Measurements from ENCODE around the gene BOD1L1. TPM values are rescaled to one million over a fixed set of nuclear protein-coding genes. Genes with fewer than 3 reads are reported as not detected.
A peak's percentile ranks its signal among the peaks of the same experiment; 100 is the strongest.

BOD1L1 gene
- total and polyA plus RNA-seq, 2 of the 8 experiments (the other 6 are each of a cell fraction or from before 2014, with no cell fraction given): 6.8 to 39.3 TPM

DNA sequence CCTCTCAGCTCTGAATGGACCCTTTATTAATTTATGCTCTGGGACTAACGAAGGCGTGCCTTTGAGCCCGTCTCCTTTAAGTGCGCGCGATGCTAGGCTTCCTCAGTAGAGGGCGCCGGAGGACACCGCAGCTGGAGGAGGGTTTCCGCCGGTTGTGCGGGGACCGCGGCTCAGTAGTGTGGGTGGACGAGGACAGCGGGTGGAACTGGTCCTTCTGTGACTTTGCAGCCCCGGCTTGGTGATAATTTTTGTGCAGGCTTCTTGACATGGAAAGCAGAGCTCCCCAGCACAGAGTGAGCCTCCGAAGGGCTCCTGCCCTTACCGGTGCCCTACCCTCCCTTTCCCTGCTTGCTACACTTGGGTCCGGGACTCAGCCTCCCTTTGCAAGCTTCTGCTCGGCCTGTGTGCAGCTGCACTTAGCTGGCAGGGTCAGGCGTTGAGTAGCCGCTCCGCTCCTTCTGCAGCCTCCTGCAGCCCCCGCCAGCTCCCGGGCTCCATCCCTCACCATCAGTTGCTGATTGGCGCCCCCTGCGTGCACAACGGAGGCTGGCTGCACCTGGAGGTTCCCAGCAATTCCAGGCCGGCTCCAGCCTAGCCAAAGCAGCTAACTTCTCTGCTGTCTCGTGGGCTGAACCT, 26.8 kb upstream of the BOD1L1 start:
- no peak overlapping the region for H2BK120ac ChIP-seq (replicated peaks; ENCODE audit: low read depth, low read length)
- POLR2A ChIA-PET (ENCODE audit: partially characterized antibody): interaction anchor here (0.6 to 1.3 kb wide), 3 partner anchors 26 to 1486 kb away, joined by 3 read pairs; partner anchors contain the start of gene BOD1L1
- H3K23ac ChIP-seq (ENCODE audit: insufficient read length): no peak overlapping the region
- peak overlapping the region; percentile 49 for H3K56ac ChIP-seq (replicated peaks; ENCODE audit: insufficient read length, low read depth, low read length)
- peak overlapping the region; percentile 12; the same call in 1 of the 2 replicates for H2BK5ac ChIP-seq (ENCODE audit: low read depth, low read length)
- no peak overlapping the region for H3K27ac ChIP-seq (ENCODE audit: low read depth, low read length)
- no peaks in the 10 kb centered on the region for H3K9me3 ChIP-seq (ENCODE audit: insufficient read depth in 2 of 2, low read depth in 1 of 2, low read length in 1 of 2)
- H3K9ac ChIP-seq (replicated peaks in 1 of 4; ENCODE audit: extremely low read depth in 1 of 4, low read depth in 3 of 4, low read length in 3 of 4): no peak overlapping the region; a peak in 1 of 7 replicates
- no peaks in the 10 kb centered on the region for H3K27me3 ChIP-seq (replicated peaks in 1 of 4; ENCODE audit: control insufficient read depth in 3 of 4, extremely low read depth in 1 of 4, insufficient read depth in 3 of 4, low read length in 3 of 4)
- peak overlapping the region; percentile 25 for H4K91ac ChIP-seq (replicated peaks; ENCODE audit: insufficient read length, low read length)
- H2BK12ac ChIP-seq (ENCODE audit: low read depth, low read length): no peak overlapping the region
- no peak overlapping the region for H3K18ac ChIP-seq (ENCODE audit: extremely low read depth, low read length)
- peak overlapping the region; percentile 34 to 72 (median 64) for H3K4me3 ChIP-seq (ENCODE audit: extremely low read depth in 1 of 4, insufficient read depth in 2 of 4, low read depth in 3 of 4, low read length in 4 of 4)
- H4K20me1 ChIP-seq (replicated peaks in 1 of 2; ENCODE audit: control insufficient read depth in 1 of 2, insufficient read depth in 2 of 2, low read length in 2 of 2): no peaks in the 10 kb centered on the region
- no peak overlapping the region for H2BK20ac ChIP-seq (ENCODE audit: low read length)
- peak overlapping the region; percentile 98 for H2AFZ ChIP-seq (ENCODE audit: low read length)
- H3K23me2 ChIP-seq (ENCODE audit: low read depth, low read length): peaks cover 2% of the 10 kb centered on the region; the same call in 1 of the 2 replicates
- no peak overlapping the region for H2AK5ac ChIP-seq (ENCODE audit: low read depth, low read length)
- peak overlapping the region; percentile 42 for H4K8ac ChIP-seq (ENCODE audit: extremely low read depth, insufficient read depth, low read length)
- no peaks in the 10 kb centered on the region for H3K79me2 ChIP-seq (ENCODE audit: control insufficient read depth in 1 of 2, insufficient read depth in 2 of 2, low read length in 2 of 2)
- H3K4me1 ChIP-seq (replicated peaks in 1 of 4; ENCODE audit: control insufficient read depth in 3 of 4, insufficient read depth in 4 of 4, low read length in 3 of 4): no peaks in the 10 kb centered on the region; a peak in 1 of 7 replicates
- H4K5ac ChIP-seq (ENCODE audit: insufficient read length, low read depth, low read length): peak overlapping the region; percentile 64
- H3K36me3 ChIP-seq (ENCODE audit: control insufficient read depth in 2 of 4, insufficient read depth in 4 of 4, low read length in 3 of 4): no peaks in the 10 kb centered on the region
- DNase-seq (ENCODE audit: low read depth in 1 of 2, low spot score in 2 of 2) (peak; percentile 62 to 93), FAIRE-seq (peak; percentile 28)
- H3K79me1 ChIP-seq (ENCODE audit: low read depth, low read length): no peaks in the 10 kb centered on the region
- WGBS, 2 experiments (ENCODE audit: extremely low coverage in 1 of 2, insufficient coverage in 1 of 2, insufficient read length in 1 of 2, insufficient replicate concordance in 2 of 2, low coverage in 1 of 2, low lambda C conversion rate in 2 of 2, missing lambda C conversion rate in 1 of 2): 4% methylated on average over 31 of the region's 31 CpGs; no CpG with 5 or more reads in 1 of the 2 experiments
- no peak overlapping the region for H3K4ac ChIP-seq (replicated peaks; ENCODE audit: insufficient read length, low read depth, low read length)
- H3K4me2 ChIP-seq (ENCODE audit: insufficient read depth in 1 of 2, low read depth in 2 of 2, low read length in 2 of 2): peak overlapping the region; percentile 52 to 87
- CTCF ChIA-PET (ENCODE audit: partially characterized antibody): interaction anchor here (0.6 to 6.2 kb wide), 83 partner anchors 10 to 1766 kb away, joined by 3 to 108 read pairs (median 4); partner anchors contain the start of gene BOD1L1
- H3K14ac ChIP-seq (ENCODE audit: insufficient read length): no peak overlapping the region
- no peak overlapping the region for H2BK15ac ChIP-seq (ENCODE audit: low read length)
- TF ChIP-seq POLR2A (IDR thresholded peaks at IDR 0.05; ENCODE audit: control extremely low read depth in 1 of 2, low read depth in 2 of 2, low read length in 2 of 2) (no peak), YY1 (IDR thresholded peaks at IDR 0.05; ENCODE audit: low read depth, low read length) (0 out of 2 replicates have a peak, but pooled peaks have one; percentile 6), ASH2L (IDR thresholded peaks at IDR 0.05; ENCODE audit: low read length) (peak; percentile 95), TAF1 (IDR thresholded peaks at IDR 0.05; ENCODE audit: low read depth, low read length) (0 out of 2 replicates have a peak, but pooled peaks have one; percentile 18), HDAC2 (IDR thresholded peaks at IDR 0.05; ENCODE audit: borderline replicate concordance in 1 of 2, low read depth in 2 of 2, low read length in 2 of 2) (0 out of 4 replicates have a peak, but pooled peaks of 1 of the 2 experiments have one; percentile 70), RAD21 (IDR thresholded peaks at IDR 0.05 in 1 of 2, conservative IDR thresholded peaks at IDR 0.05 in 1 of 2; ENCODE audit: low read depth in 2 of 2, low read length in 2 of 2) (peak; percentile 65 to 76), CEBPB (IDR thresholded peaks at IDR 0.05; ENCODE audit: low read depth, low read length) (no peak), KDM4A (IDR thresholded peaks at IDR 0.05; ENCODE audit: low read depth, low read length, severe bottlenecking) (peak; percentile 99), CHD1 (IDR thresholded peaks at IDR 0.05; ENCODE audit: low read depth, low read length) (no peak), SIN3A (conservative IDR thresholded peaks at IDR 0.05 in 1 of 2, IDR thresholded peaks at IDR 0.05 in 1 of 2; ENCODE audit: low read depth in 1 of 2, low read length in 2 of 2) (0 out of 4 replicates have a peak, but pooled peaks of 1 of the 2 experiments have one; percentile 29)
- TF ChIP-seq, protein P1, sequence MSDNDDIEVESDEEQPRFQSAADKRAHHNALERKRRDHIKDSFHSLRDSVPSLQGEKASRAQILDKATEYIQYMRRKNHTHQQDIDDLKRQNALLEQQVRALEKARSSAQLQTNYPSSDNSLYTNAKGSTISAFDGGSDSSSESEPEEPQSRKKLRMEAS (IDR thresholded peaks at IDR 0.05): no peak

All from H1 (cell line).